Activated T-helper 2 cell treated with anti-CD3 and anti-CD28 coated beads, Interferon-gamma antibody, Interleukin-2, Interleukin-4, amounts not matched to agents 10 μg/mL and 5 μg/mL and 100 μg/mL, durations not matched to agents 14 hours and 24 hours and 36 hours (primary cell): ENCODE measurements around the gene DNAH9. TPM values are rescaled to one million over a fixed set of nuclear protein-coding genes. Genes with fewer than 3 reads are reported as not detected.
"Not testable (repeated sequence)": the region's sequence is repeated elsewhere in the genome, so short reads cannot be mapped to it uniquely, and the experiment has no call there.

Experiments
- DNase-seq: peaks from one replicate; pipeline ENCODE4 v3.0.0; 2021; ENCODE audit warnings: low spot score
- H3K27ac Mint-ChIP-seq: one replicate; pipeline ENCODE4 v1.8.0; 2021; ENCODE audit warnings: mixed read lengths
- H3K27me3 Mint-ChIP-seq: one replicate; pipeline ENCODE4 v1.8.0; 2021; ENCODE audit warnings: low read depth, mixed read lengths
- H3K36me3 Mint-ChIP-seq: one replicate; pipeline ENCODE4 v1.8.0; 2021; ENCODE audit warnings: low read depth, mixed read lengths
- H3K4me1 Mint-ChIP-seq: one replicate; pipeline ENCODE4 v1.8.0; 2021; ENCODE audit warnings: low read depth, mixed read lengths
- H3K4me3 Mint-ChIP-seq: one replicate; pipeline ENCODE4 v1.8.0; 2021; ENCODE audit warnings: low read depth, mild to moderate bottlenecking, moderate library complexity, mixed read lengths
- H3K9me3 Mint-ChIP-seq: one replicate; pipeline ENCODE4 v1.8.0; 2021; ENCODE audit warnings: mixed read lengths
- intact Hi-C: fragments of 100-400 bp; cut with micrococcal nuclease; formaldehyde crosslinking; loops from one replicate; pipeline ENCODE4 v1.15.1; 2023
- total RNA-seq: library from RNA; stranded (reverse); gene quantifications from 2 replicates; pipeline ENCODE4 v1.2.3, GENCODE V29; 2022

Gene DNAH9
- total RNA-seq, 1 donor from 2014 or later = not detected

DNA sequence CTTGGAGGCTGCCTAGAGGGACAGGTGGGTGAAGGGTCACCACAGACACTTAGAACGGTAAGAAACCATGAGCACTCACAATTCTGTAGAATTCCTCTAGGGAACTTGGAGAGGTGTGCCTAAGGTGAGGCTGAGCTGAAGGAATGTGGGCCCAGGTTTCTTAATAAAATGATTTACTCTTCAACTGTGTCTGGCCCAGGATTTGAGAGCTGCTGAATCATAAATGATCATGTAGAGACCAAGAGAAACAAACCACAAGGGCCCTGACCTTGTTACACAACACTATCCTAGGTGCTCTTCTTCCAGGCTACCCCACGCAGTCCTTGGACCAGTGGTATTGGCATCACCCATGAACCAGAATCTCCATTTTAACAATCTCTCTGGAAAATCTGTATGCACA lies 371.3 kb downstream of the DNAH9 start:
- no peaks in the 10 kb centered on the region for H3K4me1 Mint-ChIP-seq
- H3K36me3 Mint-ChIP-seq = no peaks in the 10 kb centered on the region
- intact Hi-C loops = no loop called here
- H3K9me3 Mint-ChIP-seq = peaks cover 32% of the 10 kb centered on the region
- H3K27ac Mint-ChIP-seq = no peak overlapping the region
- DNase-seq = no peak
- no peaks in the 10 kb centered on the region for H3K27me3 Mint-ChIP-seq
- no peak overlapping the region for H3K4me3 Mint-ChIP-seq

DNA sequence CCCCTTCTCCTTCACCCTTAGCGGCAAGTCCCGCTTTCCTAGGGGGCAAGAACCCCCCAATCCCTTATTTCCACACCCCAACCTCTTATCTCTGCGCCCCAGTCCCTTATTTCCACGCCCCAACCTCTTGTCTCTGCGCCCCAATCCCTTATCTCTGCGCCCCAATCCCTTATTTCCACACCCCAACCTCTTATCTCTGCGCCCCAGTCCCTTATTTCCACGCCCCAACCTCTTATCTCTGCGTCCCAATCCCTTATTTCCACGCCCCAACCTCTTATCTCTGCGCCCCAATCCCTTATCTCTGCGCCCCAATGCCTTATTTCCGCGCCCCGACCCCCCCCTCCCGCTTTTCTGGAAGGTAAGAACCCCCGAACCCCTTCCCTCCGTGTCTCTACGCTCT lies 374.5 kb downstream of the DNAH9 start:
- H3K9me3 Mint-ChIP-seq, H3K27me3 Mint-ChIP-seq, H3K27ac Mint-ChIP-seq, H3K4me1 Mint-ChIP-seq, DNase-seq, intact Hi-C loops, H3K4me3 Mint-ChIP-seq: not testable (repeated sequence)
- peaks cover 13% of the 10 kb centered on the region for H3K36me3 Mint-ChIP-seq

DNA sequence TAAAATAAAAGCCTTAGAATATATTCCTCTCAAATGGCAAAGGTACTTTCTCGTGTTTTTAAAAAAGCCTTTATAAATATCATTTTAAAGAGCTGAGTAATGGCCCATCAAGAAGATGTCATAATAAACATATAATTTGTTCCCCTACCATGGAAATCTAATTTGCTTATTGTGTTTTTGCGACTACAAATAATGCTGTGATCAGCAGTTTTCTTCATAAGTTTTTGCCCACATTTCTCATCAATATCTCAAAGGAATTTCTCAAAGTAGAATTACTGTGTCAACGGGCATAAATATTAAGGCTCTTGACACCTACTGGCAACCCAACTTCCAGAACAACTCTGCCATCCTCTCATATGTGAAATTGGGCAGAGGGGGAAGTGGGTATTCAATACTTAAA lies 381.5 kb downstream of the DNAH9 start:
- peaks cover 63% of the 10 kb centered on the region for H3K36me3 Mint-ChIP-seq
- no peak for DNase-seq
- H3K27me3 Mint-ChIP-seq = no peaks in the 10 kb centered on the region
- no peaks in the 10 kb centered on the region for H3K9me3 Mint-ChIP-seq
- no peak overlapping the region for H3K4me3 Mint-ChIP-seq
- H3K27ac Mint-ChIP-seq = no peak overlapping the region
- intact Hi-C loops = loop anchor here (10.0 kb wide), 1 partner anchor 1335 kb away; no protein-coding TSS in a partner anchor
- no peaks in the 10 kb centered on the region for H3K4me1 Mint-ChIP-seq

DNA sequence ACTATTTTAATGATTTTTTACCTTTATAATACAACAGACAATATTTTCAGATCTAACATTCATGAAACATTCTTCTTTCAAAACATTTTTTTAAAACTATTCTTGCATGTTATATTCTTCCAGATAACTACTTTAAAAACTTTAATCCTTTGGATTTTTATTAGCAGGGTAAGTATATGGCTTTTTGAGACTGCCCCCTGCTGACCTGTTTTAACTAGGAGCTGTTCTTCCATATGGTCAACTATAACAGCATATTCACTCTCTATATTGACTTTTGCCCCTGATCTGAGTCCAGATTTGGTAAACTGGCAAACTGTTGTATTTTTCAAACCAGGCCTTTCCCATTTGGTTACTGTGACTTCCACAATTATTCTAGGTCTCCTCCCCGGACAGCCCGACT lies 382.5 kb downstream of the DNAH9 start:
- H3K36me3 Mint-ChIP-seq = peaks cover 60% of the 10 kb centered on the region

DNA sequence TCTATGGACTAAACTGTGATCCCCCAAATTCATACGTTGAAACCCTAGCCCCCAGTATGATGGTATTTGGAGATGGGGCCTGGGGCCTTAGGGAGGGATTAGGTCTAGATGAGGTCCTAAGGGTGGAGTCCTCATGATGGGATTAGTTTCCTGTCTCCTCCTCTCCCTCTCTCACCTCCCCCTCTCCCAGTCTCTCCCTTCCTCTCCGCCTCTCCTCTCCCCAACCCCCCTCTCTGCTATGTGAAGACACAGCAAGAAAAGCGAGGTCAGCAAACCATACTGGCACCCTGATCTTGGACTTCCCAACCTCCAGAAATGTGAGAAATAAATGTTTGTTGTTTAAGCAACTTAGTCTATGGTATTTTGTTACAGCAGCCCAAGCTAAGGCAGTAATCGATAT lies 383.6 kb downstream of the DNAH9 start:
- no peak for DNase-seq
- H3K4me3 Mint-ChIP-seq = no peak overlapping the region
- intact Hi-C loops = loop anchor here (10.0 kb wide), 1 partner anchor 1337 kb away; no protein-coding TSS in a partner anchor
- no peaks in the 10 kb centered on the region for H3K9me3 Mint-ChIP-seq
- H3K27me3 Mint-ChIP-seq = no peaks in the 10 kb centered on the region
- H3K27ac Mint-ChIP-seq = no peak overlapping the region
- no peaks in the 10 kb centered on the region for H3K4me1 Mint-ChIP-seq
- peaks cover 57% of the 10 kb centered on the region for H3K36me3 Mint-ChIP-seq

More for the DNA sequence above, 382.5 kb downstream of the DNAH9 start:
- DNase-seq = no peak
- no peaks in the 10 kb centered on the region for H3K9me3 Mint-ChIP-seq
- no peaks in the 10 kb centered on the region for H3K4me1 Mint-ChIP-seq
- no peaks in the 10 kb centered on the region for H3K27me3 Mint-ChIP-seq
- no peak overlapping the region for H3K27ac Mint-ChIP-seq
- no peak overlapping the region for H3K4me3 Mint-ChIP-seq
- intact Hi-C loops = loop anchor here (10.0 kb wide), 1 partner anchor 1336 kb away; no protein-coding TSS in a partner anchor

DNA sequence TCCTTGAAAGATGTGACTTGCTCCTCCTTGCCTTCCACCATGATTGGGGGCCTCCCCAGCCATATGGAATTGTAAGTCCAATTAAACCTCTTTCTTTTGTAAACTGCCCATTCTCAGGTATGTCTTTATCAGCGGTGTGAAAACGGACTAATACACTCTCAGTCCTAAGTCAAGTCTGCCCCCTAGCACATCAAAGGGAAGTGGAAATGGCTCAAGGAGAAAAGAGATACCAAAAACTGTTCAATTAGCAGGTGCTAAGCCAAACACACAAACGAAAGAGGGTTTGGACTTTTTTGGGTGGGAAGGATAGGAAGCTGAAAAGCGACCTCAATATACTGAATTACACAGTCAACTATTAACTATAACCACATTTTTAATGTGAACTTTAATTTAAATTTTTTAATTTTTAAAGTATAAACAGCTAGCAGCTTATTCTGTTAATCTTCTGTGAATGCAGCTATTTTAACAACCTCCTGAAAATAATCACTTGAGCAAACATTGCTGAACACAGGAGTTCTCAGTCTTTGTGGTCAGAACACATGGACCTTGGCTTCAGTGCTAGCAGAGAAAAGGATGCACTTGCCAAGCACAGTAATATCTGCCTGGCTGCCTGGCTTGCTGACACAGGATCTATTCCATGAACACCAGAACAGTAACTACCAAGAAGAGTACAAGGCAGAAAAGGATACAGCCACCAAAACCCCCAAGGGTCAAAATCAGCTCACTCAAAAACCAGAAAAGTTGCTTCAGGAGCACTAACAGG lies 388.1 kb downstream of the DNAH9 start:
- Mint-ChIP-seq H3K27me3 (no peaks in the 10 kb centered on the region), H3K27ac (no peak overlapping the region), H3K4me3 (no peak overlapping the region), H3K4me1 (peaks cover 4% of the 10 kb centered on the region), H3K9me3 (no peaks in the 10 kb centered on the region), H3K36me3 (peaks cover 48% of the 10 kb centered on the region)
- intact Hi-C loops = loop anchor here (10.0 kb wide), 1 partner anchor 1342 kb away; no protein-coding TSS in a partner anchor
- DNase-seq = no peak

DNA sequence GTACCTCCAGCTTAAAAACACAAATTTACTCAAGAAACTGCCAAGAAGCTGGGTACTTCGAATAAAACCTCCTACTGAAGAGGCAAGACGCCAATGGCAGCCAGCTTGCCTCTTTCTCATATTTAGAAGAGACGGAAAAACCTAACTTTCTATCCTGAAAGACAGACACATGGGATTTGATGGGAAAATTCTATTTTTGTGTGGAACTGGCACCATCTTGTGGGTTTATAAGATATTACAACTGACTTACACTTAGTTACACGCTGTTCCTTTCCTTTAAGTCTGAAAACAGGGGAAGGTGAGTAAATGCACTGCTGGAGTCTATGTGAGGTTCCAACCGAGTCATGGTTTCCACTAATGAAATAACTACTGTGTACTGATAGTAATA lies 388.7 kb downstream of the DNAH9 start:
- no peak for DNase-seq
- H3K36me3 Mint-ChIP-seq = peaks cover 44% of the 10 kb centered on the region
- intact Hi-C loops = loop anchor here (10.0 kb wide), 1 partner anchor 1342 kb away; no protein-coding TSS in a partner anchor
- H3K9me3 Mint-ChIP-seq = no peaks in the 10 kb centered on the region
- H3K4me3 Mint-ChIP-seq = no peak overlapping the region
- peaks cover 4% of the 10 kb centered on the region for H3K4me1 Mint-ChIP-seq
- no peak overlapping the region for H3K27ac Mint-ChIP-seq
- no peaks in the 10 kb centered on the region for H3K27me3 Mint-ChIP-seq

DNA sequence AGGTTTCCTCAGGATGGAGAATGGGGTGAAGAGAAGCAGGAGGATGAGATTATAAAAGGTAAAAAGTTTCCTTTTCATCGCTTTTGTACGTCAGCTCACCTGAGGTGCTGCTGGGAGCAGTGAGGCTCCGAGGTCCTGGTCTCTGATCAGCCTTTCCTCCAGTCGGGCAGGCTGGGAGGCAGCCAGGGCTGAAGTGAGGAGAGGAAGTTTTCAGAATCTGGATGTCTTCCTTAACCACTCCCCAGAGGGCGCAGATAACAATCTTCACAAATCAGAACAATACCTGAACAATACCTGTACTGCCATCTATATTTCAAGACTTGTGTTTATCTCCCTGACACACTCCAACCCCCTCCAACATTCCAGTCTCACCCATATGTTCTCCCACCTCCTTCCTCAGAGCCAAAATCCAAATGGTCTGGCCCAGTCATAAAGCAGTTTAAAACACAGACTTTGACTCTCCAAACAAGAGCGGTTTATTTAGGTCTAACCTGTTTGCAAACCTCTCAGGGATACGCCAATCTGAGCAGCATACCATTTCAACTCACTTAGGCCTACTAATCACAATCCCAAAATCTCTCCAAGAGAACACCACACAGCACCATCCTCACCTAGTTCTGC lies 392.2 kb downstream of the DNAH9 start:
- Mint-ChIP-seq H3K4me1 (peaks cover 4% of the 10 kb centered on the region), H3K36me3 (peaks cover 36% of the 10 kb centered on the region), H3K27ac (no peak overlapping the region), H3K27me3 (no peaks in the 10 kb centered on the region), H3K4me3 (no peak overlapping the region), H3K9me3 (no peaks in the 10 kb centered on the region)
- intact Hi-C loops = no loop called here
- no peak for DNase-seq

DNA sequence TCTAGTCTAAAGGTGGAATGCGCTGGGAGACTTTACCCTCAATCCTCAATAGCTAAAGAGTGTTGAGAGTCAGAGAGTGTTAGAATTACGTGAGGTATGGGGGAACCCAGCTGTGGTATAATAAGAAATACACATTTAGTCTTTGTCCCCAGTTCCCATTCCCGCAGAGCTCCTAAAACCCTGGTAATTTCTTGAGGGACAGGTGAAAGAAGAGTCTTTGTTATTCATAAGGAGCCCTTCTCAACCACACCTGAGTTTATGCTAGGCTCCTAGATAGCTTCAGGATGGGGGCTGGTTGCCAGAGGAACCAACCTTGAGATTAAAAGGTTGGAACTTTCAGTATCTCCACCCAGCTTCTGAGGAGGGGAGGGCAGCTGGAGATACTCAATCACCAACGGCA lies 393.2 kb downstream of the DNAH9 start:
- intact Hi-C loops = no loop called here

DNA sequence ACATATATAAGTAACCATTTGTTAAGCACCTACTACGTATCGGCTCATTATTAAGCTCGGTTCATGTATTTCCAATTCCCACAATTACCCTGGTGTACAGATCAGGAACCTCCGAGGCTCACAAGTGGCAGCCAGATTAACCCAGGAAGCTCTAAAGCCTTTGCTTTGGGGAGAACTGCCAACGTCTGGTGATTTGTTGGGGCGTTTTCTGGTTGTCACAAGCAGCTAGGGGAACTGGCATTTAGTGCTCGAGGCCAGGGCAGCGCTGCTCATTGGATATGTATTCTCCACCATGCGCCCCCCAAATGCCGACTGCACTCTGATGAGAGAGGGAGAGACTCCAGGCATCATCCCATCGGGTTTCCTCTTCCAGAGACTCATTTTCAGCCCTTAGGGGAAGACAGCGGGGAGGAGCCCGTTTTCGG lies 398.5 kb downstream of the DNAH9 start:
- intact Hi-C loops = loop anchor here (1.0 to 5.0 kb wide), 3 partner anchors 24 to 1022 kb away; partner anchors contain the start of genes ELAC2 and MAP2K4
- Mint-ChIP-seq H3K4me3 (peak overlapping the region; percentile 88), H3K27ac (peak overlapping the region; percentile 88), H3K9me3 (no peaks in the 10 kb centered on the region), H3K27me3 (no peaks in the 10 kb centered on the region), H3K4me1 (peaks cover 10% of the 10 kb centered on the region), H3K36me3 (peaks cover 13% of the 10 kb centered on the region)
- DNase-seq = no peak

More for the DNA sequence above, 393.2 kb downstream of the DNAH9 start:
- DNase-seq = no peak
- Mint-ChIP-seq H3K27me3 (no peaks in the 10 kb centered on the region), H3K4me3 (no peak overlapping the region), H3K27ac (no peak overlapping the region), H3K9me3 (no peaks in the 10 kb centered on the region), H3K4me1 (peaks cover 9% of the 10 kb centered on the region), H3K36me3 (peaks cover 36% of the 10 kb centered on the region)

DNA sequence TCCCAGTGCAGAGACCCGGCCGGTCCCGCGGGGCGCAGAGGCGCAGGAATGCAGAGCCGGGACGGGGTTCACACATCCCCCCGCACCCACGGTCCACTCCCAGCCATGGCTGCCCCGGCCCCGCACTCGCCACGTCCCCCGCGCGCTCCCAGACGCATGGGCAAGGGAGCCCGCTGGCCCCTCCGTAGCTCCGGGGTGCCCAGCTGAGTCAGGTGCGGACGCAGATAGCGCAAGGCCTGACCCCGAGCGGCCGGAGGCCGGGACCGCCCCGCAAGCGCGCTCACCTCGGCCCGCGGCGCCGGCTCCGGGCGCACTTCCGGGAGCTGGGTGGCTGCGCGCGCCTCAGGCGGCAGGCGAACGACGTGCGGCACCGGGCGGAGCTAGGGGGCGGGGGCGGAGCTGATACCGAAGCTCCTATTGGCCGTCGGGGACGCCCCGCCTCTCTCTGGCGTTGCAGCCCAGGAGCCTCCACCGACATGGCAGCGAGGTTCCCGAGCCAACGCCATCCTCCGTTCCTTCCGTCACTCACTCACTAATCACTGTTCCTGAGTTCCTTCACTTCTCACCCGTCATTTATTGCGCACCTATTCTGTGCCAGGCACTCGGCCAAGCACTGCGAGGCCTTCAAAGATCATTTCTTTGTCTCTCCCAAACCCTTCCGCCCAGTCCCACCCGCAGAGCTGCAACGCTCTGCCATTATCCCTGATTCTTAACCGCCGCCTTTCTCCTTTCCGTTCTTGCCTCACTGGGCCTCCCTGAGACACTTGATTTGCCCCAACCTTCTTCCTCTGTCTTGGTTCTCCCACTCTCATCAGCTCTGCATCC lies 399.1 kb downstream of the DNAH9 start, which contains the start of gene ZNF18:
Gene ZNF18 (minus strand): TSS at position 329 of the 825 bp plus-strand sequence. CDS start 4,646 bp downstream, outside the sequence.
- Mint-ChIP-seq H3K36me3 (peaks cover 8% of the 10 kb centered on the region), H3K4me1 (peaks cover 10% of the 10 kb centered on the region), H3K9me3 (no peaks in the 10 kb centered on the region), H3K27me3 (no peaks in the 10 kb centered on the region), H3K27ac (peak within 1 kb of the TSS; percentile 89), H3K4me3 (peak within 1 kb of the TSS; percentile 94)
- peak; percentile 94 for DNase-seq
- intact Hi-C loops = loop anchor here (1.0 to 5.0 kb wide), 3 partner anchors 23 to 1021 kb away; partner anchors contain the start of genes ELAC2 and MAP2K4

DNA sequence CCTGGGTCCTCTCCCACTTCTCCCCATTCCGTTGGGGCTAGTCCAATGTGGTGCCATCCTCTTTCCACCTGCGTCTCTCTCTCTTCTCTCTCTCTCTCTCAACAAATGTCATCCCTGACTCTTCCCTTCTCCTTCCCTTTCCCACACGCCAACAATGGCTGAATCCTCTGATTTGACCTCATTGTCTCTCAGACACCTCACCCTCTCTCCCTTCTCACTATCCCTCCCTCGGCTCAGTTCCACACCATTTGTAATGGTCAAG lies 399.6 kb downstream of the DNAH9 start:
- peak overlapping the region; percentile 89 for H3K27ac Mint-ChIP-seq
- peaks cover 4% of the 10 kb centered on the region for H3K36me3 Mint-ChIP-seq
- H3K4me3 Mint-ChIP-seq = peak overlapping the region; percentile 94
- DNase-seq = no peak
- no peaks in the 10 kb centered on the region for H3K9me3 Mint-ChIP-seq
- intact Hi-C loops = loop anchor here (1.0 to 5.0 kb wide), 3 partner anchors 22 to 1020 kb away; partner anchors contain the start of genes ELAC2 and MAP2K4
- H3K27me3 Mint-ChIP-seq = no peaks in the 10 kb centered on the region
- peaks cover 10% of the 10 kb centered on the region for H3K4me1 Mint-ChIP-seq
